ENCODE measurements around the gene MILR1. TPM values are rescaled to one million over a fixed set of nuclear protein-coding genes. Genes with fewer than 3 reads are reported as not detected.

Gene MILR1
- total RNA-seq, 1 donor from 2014 or later, result 0.40 TPM

DNA sequence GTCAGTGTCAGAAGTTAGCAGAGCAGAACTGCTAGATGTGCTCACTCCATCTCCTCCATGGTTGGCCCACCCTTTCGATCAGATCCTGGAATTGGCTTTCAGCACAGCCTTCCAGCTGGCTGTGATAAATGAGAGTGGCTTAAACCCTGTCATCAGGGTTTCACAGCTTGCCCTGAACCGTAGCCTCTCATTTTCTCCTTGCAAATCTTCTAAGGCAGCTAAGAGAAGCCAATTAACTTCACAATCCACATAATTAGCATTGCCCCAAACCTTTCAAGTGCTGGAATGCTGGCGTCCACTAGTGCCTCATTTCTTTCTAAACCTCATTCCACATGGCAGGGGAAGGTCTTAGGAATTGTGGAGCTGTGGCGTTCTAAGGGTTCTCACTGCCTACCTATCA lies 21.7 kb downstream of the MILR1 start:
- Mint-ChIP-seq H3K36me3 (no peaks in the 10 kb centered on the region), H3K9me3 (no peaks in the 10 kb centered on the region), H3K27ac (no peak overlapping the region), H3K4me1 (no peaks in the 10 kb centered on the region), H3K27me3 (ENCODE audit: low read depth) (no peaks in the 10 kb centered on the region), H3K4me3 (no peak overlapping the region)
- DNase-seq (ENCODE audit: low spot score in 2 of 2, unreplicated experiment in 2 of 2), result no peak
- TF ChIP-seq, protein P1, sequence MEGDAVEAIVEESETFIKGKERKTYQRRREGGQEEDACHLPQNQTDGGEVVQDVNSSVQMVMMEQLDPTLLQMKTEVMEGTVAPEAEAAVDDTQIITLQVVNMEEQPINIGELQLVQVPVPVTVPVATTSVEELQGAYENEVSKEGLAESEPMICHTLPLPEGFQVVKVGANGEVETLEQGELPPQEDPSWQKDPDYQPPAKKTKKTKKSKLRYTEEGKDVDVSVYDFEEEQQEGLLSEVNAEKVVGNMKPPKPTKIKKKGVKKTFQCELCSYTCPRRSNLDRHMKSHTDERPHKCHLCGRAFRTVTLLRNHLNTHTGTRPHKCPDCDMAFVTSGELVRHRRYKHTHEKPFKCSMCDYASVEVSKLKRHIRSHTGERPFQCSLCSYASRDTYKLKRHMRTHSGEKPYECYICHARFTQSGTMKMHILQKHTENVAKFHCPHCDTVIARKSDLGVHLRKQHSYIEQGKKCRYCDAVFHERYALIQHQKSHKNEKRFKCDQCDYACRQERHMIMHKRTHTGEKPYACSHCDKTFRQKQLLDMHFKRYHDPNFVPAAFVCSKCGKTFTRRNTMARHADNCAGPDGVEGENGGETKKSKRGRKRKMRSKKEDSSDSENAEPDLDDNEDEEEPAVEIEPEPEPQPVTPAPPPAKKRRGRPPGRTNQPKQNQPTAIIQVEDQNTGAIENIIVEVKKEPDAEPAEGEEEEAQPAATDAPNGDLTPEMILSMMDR (IDR thresholded peaks at IDR 0.05; ENCODE audit: unreplicated experiment), result no peak

DNA sequence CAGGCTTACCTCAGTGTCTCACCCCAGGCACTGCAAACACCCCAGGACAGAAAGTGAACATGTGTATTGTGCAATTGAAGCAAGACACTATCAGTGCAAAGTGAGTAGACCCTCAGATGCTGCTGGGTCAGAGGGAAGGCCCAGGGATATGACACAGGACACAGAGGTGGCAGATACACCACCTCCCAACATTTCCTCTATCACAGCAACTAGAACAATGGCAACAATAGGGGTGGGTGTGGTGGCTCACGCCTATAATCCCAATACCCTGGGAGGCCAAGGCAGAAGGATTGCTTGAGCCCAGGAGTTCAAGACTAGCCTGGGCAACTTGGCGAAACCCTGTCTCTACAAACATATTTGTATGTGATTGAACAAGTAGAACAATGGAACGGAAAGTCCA lies 22.5 kb downstream of the MILR1 start:
- TF ChIP-seq, protein P1 (IDR thresholded peaks at IDR 0.05; ENCODE audit: unreplicated experiment), result no peak
- no peak for DNase-seq (ENCODE audit: low spot score in 2 of 2, unreplicated experiment in 2 of 2)
- no peaks in the 10 kb centered on the region for H3K4me1 Mint-ChIP-seq
- H3K27me3 Mint-ChIP-seq (ENCODE audit: low read depth), result no peaks in the 10 kb centered on the region
- no peak overlapping the region for H3K27ac Mint-ChIP-seq
- no peaks in the 10 kb centered on the region for H3K36me3 Mint-ChIP-seq
- H3K4me3 Mint-ChIP-seq, result no peak overlapping the region
- no peaks in the 10 kb centered on the region for H3K9me3 Mint-ChIP-seq

DNA sequence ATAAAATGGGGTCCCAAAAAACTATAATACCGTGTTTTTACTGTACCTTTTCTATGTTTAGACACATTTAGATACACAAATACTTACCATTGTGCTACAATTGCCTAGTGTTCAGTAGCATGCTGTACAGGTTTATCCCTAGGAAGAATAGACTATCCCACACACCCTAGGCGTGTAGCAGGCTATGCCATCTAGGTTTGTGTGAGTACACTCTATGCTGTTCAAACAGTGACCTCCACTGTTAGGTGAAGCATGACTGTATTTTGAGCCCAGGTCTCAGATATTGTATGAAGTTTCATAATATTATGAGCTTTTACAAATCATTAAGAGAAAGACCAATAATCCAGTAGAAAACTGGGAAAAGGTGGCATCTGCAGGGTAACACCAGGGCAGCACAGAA lies 23.6 kb downstream of the MILR1 start:
- Mint-ChIP-seq H3K36me3 (peaks cover 2% of the 10 kb centered on the region), H3K27ac (no peak overlapping the region), H3K4me3 (no peak overlapping the region), H3K9me3 (no peaks in the 10 kb centered on the region), H3K27me3 (ENCODE audit: low read depth) (no peaks in the 10 kb centered on the region), H3K4me1 (no peaks in the 10 kb centered on the region)
- no peak for DNase-seq (ENCODE audit: low spot score in 2 of 2, unreplicated experiment in 2 of 2)
- TF ChIP-seq, protein P1 (IDR thresholded peaks at IDR 0.05; ENCODE audit: unreplicated experiment), result no peak

DNA sequence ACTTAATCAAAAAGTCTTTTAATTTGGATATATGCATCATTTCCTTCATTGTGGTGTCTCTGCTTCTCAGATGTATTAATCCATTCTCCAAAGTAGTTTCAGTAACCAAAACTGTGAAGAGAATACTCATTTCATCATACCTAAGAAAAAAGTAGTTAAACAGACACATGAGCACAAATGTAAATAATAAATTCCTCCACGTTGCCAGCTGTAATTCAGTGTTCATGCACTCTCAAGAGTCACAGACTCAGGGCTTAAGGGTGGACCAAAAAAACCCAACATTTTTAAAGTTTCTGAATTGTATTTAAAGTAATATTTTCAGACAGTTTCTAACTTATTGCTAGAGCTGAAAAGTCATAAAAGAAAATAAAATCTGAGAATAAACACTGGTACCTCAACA lies 28.9 kb downstream of the MILR1 start:
- peaks cover 9% of the 10 kb centered on the region for H3K36me3 Mint-ChIP-seq

GRCh38 chr17:64480951-64481350 lies 32.0 kb downstream of the MILR1 start:
- no peak for DNase-seq (ENCODE audit: low spot score in 2 of 2, unreplicated experiment in 2 of 2)
- H3K27me3 Mint-ChIP-seq (ENCODE audit: low read depth), result no peaks in the 10 kb centered on the region
- H3K36me3 Mint-ChIP-seq, result peaks cover 21% of the 10 kb centered on the region
- no peaks in the 10 kb centered on the region for H3K9me3 Mint-ChIP-seq
- TF ChIP-seq, protein P1 (IDR thresholded peaks at IDR 0.05; ENCODE audit: unreplicated experiment), result no peak
- H3K4me1 Mint-ChIP-seq, result no peaks in the 10 kb centered on the region
- no peak overlapping the region for H3K4me3 Mint-ChIP-seq
- no peak overlapping the region for H3K27ac Mint-ChIP-seq

More for the DNA sequence above, 28.9 kb downstream of the MILR1 start:
- TF ChIP-seq, protein P1 (IDR thresholded peaks at IDR 0.05; ENCODE audit: unreplicated experiment), result no peak
- Mint-ChIP-seq H3K27me3 (ENCODE audit: low read depth) (no peaks in the 10 kb centered on the region), H3K4me3 (no peak overlapping the region), H3K9me3 (no peaks in the 10 kb centered on the region), H3K4me1 (no peaks in the 10 kb centered on the region), H3K27ac (no peak overlapping the region)
- DNase-seq (ENCODE audit: low spot score in 2 of 2, unreplicated experiment in 2 of 2), result no peak

DNA sequence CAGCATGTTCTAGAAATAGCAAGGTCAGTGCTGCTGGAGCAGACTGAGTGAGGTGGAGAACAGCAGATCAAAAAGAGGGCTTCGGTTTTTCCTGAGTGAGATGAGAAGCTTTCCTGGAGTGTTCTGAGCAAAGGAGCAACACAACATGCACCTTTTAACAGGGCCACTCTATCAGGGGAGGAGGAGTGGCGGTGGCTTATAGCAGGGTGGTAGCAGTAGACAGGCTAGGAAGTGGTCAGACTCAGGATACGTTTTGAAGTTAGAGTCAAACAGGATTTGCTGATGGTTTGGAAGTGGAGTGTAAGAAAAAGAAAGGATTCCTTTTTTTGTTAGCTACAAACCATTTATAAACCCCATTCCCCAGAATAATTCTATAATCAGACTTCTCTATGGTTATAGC lies 35.5 kb downstream of the MILR1 start:
- peaks cover 27% of the 10 kb centered on the region for H3K36me3 Mint-ChIP-seq
- no peaks in the 10 kb centered on the region for H3K9me3 Mint-ChIP-seq
- no peak overlapping the region for H3K27ac Mint-ChIP-seq
- no peak overlapping the region for H3K4me3 Mint-ChIP-seq
- no peak for DNase-seq (ENCODE audit: low spot score in 2 of 2, unreplicated experiment in 2 of 2)
- no peaks in the 10 kb centered on the region for H3K27me3 Mint-ChIP-seq (ENCODE audit: low read depth)
- H3K4me1 Mint-ChIP-seq, result no peaks in the 10 kb centered on the region
- TF ChIP-seq, protein P1 (IDR thresholded peaks at IDR 0.05; ENCODE audit: unreplicated experiment), result no peak
